ENCODE results near the gene B3GNT7.

Gene B3GNT7

DNA sequence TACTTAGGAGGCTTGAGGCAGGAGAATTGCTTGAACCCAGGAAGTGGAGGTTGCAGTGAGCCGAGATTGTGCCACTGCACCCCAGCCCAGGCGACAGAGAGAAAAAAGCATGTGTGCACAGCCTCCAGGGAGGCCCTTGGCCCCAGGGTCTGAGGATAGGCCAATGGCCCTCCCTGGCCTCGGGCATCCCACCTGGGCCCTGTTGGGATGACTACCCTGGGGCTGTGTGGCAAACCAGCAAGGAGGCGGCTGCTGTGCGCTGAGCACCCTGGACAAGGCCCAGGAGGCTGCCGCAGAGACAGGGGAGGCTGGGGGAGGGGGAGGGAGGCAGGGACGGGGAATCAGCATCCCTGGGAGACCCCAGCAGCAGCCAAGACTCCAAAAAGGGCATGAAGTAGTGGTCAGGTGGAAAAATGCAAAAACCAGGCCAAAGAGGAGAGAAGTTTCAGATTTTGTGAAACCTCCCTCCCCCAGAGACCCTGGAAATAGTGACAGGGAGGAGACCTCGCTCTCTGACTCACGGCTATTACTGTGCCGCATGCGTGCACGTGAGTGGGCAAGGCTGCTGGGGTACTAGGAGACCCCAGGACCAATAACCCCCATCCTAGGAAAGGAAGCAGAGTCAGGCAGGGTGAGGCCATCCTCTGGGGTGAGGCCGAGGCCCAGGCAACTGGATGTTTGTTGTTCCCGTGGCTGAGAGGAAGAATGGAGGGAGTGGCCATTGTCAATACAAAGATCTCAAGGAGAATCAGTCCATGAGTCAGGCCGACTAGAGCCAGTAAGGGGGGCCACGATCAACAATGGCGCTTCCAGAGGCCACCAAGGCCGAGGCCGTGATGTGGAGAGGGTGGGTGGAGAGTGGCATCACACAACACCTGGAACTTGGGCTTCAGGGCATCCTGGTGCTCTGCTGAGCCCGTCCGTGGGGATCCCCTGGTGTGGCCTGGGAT is 16.0 kb upstream of the B3GNT7 start:
- Histone ChIP-seq H3K4me1 (ENCODE audit: insufficient read depth, poor library complexity, severe bottlenecking) (peaks cover 12% of the 10 kb centered on the region), H3K27me3 (ENCODE audit: insufficient read depth, poor library complexity, severe bottlenecking) (no peaks in the 10 kb centered on the region), H3K9me3 (ENCODE audit: severe bottlenecking) (no peaks in the 10 kb centered on the region), H3K36me3 (ENCODE audit: low read depth) (no peaks in the 10 kb centered on the region), H3K27ac (ENCODE audit: poor library complexity, severe bottlenecking) (no peak overlapping the region), H3K4me3 (ENCODE audit: severe bottlenecking) (no peak overlapping the region)
- no peak for DNase-seq (ENCODE audit: low spot score)
- ATAC-seq (ENCODE audit: low read depth) = peak; percentile 57; the same call in 2 of the 3 replicates
- TF ChIP-seq, protein P1, sequence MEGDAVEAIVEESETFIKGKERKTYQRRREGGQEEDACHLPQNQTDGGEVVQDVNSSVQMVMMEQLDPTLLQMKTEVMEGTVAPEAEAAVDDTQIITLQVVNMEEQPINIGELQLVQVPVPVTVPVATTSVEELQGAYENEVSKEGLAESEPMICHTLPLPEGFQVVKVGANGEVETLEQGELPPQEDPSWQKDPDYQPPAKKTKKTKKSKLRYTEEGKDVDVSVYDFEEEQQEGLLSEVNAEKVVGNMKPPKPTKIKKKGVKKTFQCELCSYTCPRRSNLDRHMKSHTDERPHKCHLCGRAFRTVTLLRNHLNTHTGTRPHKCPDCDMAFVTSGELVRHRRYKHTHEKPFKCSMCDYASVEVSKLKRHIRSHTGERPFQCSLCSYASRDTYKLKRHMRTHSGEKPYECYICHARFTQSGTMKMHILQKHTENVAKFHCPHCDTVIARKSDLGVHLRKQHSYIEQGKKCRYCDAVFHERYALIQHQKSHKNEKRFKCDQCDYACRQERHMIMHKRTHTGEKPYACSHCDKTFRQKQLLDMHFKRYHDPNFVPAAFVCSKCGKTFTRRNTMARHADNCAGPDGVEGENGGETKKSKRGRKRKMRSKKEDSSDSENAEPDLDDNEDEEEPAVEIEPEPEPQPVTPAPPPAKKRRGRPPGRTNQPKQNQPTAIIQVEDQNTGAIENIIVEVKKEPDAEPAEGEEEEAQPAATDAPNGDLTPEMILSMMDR (IDR thresholded peaks at IDR 0.05; ENCODE audit: poor library complexity, severe bottlenecking) = no peak

DNA sequence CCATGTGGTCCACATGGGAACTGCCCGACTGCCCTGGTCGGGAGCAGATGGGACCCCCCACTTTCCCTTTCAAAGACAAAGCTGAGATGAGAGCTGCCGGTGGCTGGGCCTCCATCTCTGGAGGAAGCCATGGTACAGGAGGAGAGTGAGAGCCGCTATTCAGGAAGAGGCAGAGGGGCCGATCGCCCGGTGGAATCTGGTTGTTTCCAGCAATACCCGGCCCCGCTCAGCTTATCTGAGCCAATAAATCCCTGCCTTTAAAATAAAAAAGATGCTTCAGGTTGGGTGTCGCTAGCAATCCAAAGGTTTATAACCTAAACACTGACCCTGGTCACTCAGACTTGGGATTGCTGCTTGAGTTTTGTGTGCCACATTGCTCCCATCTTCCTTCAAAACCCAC is 15.2 kb upstream of the B3GNT7 start:
- no peaks in the 10 kb centered on the region for H3K36me3 ChIP-seq (ENCODE audit: low read depth)
- no peak for ATAC-seq (ENCODE audit: low read depth)
- no peak overlapping the region for H3K27ac ChIP-seq (ENCODE audit: poor library complexity, severe bottlenecking)
- H3K4me3 ChIP-seq (ENCODE audit: severe bottlenecking) = no peak overlapping the region
- DNase-seq (ENCODE audit: low spot score) = no peak
- peaks cover 12% of the 10 kb centered on the region for H3K4me1 ChIP-seq (ENCODE audit: insufficient read depth, poor library complexity, severe bottlenecking)
- TF ChIP-seq, protein P1 (IDR thresholded peaks at IDR 0.05; ENCODE audit: poor library complexity, severe bottlenecking) = no peak
- no peaks in the 10 kb centered on the region for H3K27me3 ChIP-seq (ENCODE audit: insufficient read depth, poor library complexity, severe bottlenecking)
- no peaks in the 10 kb centered on the region for H3K9me3 ChIP-seq (ENCODE audit: severe bottlenecking)

DNA sequence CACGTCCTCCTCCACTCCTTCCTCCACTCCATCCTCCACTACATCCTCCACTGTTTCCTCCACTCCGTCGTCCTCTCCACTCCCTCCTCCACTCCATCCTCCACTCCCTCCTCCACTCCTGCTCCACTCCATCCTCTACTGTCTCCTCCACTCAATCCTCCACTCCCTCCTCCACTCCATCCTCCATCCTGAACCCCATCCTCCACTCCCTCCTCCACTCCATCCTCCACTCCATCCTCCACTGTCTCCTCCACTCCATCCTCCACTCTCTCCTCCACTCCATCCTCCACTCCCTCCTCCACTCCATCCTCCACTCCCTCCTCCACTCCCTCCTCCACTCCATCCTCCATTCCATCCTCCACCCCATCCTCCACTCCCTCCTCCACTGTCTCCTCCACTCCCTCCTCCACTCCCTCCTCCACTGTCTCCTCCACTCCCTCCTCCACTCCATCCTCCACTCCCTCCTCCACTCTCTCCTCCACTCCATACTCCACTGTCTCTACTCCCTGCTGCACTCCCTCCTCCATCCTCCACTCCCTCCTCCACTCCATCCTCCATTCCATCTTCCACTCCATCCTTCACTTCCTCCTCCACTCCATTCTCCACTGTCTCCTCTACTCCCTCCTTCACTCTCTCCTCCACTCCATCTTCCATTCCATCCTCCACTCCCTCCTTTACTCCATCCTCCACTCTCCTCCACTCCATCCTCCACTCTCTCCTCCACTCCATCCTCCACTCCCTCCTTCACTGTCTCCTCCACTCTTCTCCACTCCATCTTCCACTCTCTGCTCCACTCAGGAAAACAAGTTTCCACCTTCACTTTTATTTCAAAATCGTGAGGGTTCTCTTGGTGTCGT is 14.3 kb upstream of the B3GNT7 start:
- ATAC-seq (ENCODE audit: low read depth) (no peak), DNase-seq (ENCODE audit: low spot score) (no peak)
- H3K27ac ChIP-seq (ENCODE audit: poor library complexity, severe bottlenecking) = no peak overlapping the region
- no peak overlapping the region for H3K4me3 ChIP-seq (ENCODE audit: severe bottlenecking)
- no peaks in the 10 kb centered on the region for H3K9me3 ChIP-seq (ENCODE audit: severe bottlenecking)
- TF ChIP-seq, protein P1 (IDR thresholded peaks at IDR 0.05; ENCODE audit: poor library complexity, severe bottlenecking) = no peak
- no peaks in the 10 kb centered on the region for H3K36me3 ChIP-seq (ENCODE audit: low read depth)
- no peaks in the 10 kb centered on the region for H3K27me3 ChIP-seq (ENCODE audit: insufficient read depth, poor library complexity, severe bottlenecking)
- H3K4me1 ChIP-seq (ENCODE audit: insufficient read depth, poor library complexity, severe bottlenecking) = peaks cover 12% of the 10 kb centered on the region

DNA sequence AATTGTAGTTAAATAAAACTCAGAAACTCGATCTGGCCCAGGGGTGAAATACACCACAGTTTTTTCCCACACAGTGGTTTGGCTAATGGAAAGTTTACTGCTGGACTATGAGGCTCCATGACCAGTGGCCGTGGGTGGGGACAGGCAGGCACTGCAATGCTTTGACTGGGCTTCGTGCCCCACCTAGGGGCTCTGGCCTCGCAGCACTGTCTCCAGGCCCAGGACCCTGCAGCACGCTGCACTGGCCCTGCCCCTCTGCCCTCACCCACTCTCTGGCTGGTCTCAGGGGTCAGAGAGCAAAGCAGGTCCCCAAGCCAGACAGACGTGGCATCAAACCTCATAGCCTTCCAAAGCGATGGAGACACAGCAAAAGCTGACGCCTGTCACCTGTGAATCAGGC is 13.4 kb upstream of the B3GNT7 start:
- H3K4me3 ChIP-seq (ENCODE audit: severe bottlenecking) = no peak overlapping the region
- no peaks in the 10 kb centered on the region for H3K36me3 ChIP-seq (ENCODE audit: low read depth)
- H3K9me3 ChIP-seq (ENCODE audit: severe bottlenecking) = no peaks in the 10 kb centered on the region
- H3K27me3 ChIP-seq (ENCODE audit: insufficient read depth, poor library complexity, severe bottlenecking) = no peaks in the 10 kb centered on the region
- DNase-seq (ENCODE audit: low spot score) = no peak
- no peak for ATAC-seq (ENCODE audit: low read depth)
- peaks cover 12% of the 10 kb centered on the region for H3K4me1 ChIP-seq (ENCODE audit: insufficient read depth, poor library complexity, severe bottlenecking)
- TF ChIP-seq, protein P1 (IDR thresholded peaks at IDR 0.05; ENCODE audit: poor library complexity, severe bottlenecking) = no peak
- no peak overlapping the region for H3K27ac ChIP-seq (ENCODE audit: poor library complexity, severe bottlenecking)
